HepG2 (cell line): ENCODE results near the gene CCDC28A. TPM values are rescaled to one million over a fixed set of nuclear protein-coding genes. Genes with fewer than 3 reads are reported as not detected.

Experiments
- ATAC-seq: fragments of 200-7000 bp; cut with Tn5 transposase; 3 replicates; pipeline ENCODE4 v1.9.1; 2020; ENCODE audit warnings: mild to moderate bottlenecking, moderate library complexity
- BruUV-seq: library from RNA; stranded (reverse); fragments of 400-500 nt; replicated peaks from 2 replicates; lab custom pipeline; 2021; lab: Mats Ljungman, UMichigan
- CTCF ChIA-PET: fragments of 300-600 bp; formaldehyde crosslinking; extraction: SDS; loops from one replicate; lab custom pipeline; 2021; ENCODE audit warnings: low total read pairs, inconsistent platforms, low intra/inter-chr PET ratio; lab: Yijun Ruan, JAX
- POLR2A ChIA-PET: fragments of 350-600 bp; sonication (Branson Sonifier 250); formaldehyde crosslinking; loops from one replicate; lab custom pipeline; 2020; ENCODE audit warnings: antibody characterized with exemption, inconsistent platforms; lab: Yijun Ruan, JAX
- DNase-seq: peaks from one replicate; pipeline ENCODE4 v3.0.0-alpha.2; 2015; ENCODE audit warnings: low spot score
- FAIRE-seq: peaks from 3 replicates; lab custom pipeline; 2011; peaks lifted over from hg19 to GRCh38; lab: Jason Lieb, UNC
- H2AFZ ChIP-seq: one replicate; pipeline ENCODE4 v1.6.1; 2011; ENCODE audit warnings: low read length, inconsistent platforms
- H3K27ac ChIP-seq: fragments of 300-600 bp; 3 replicates; pipeline ENCODE4 v1.8.0; 2011; ENCODE audit warnings: mixed run types, mild to moderate bottlenecking, mixed read lengths, low read length, inconsistent platforms; ENCODE audit not compliant: insufficient read depth; ENCODE audit errors: extremely low read length
- H3K27me3 ChIP-seq, 2 experiments: fragments of 200-600 bp in 1 of 2; 2 replicates in 1 of 2; 3 replicates in 1 of 2; pipeline versions ENCODE4 v1.6.0 to v1.8.0; 2011; ENCODE audit warnings: low read length in 2 of 2, mild to moderate bottlenecking in 2 of 2, moderate library complexity in 2 of 2, inconsistent platforms in 1 of 2; ENCODE audit not compliant: insufficient read depth in 2 of 2, control insufficient read depth in 1 of 2
- H3K36me3 ChIP-seq, 2 experiments: fragments of 200-600 bp in 1 of 2; replicated peaks in 1 of 2; 2 replicates in 1 of 2; 3 replicates in 1 of 2; pipeline versions ENCODE4 v1.5.1 to v1.8.0; 2011; ENCODE audit warnings: low read length in 2 of 2, inconsistent platforms in 1 of 2; ENCODE audit not compliant: insufficient read depth in 2 of 2, control insufficient read depth in 1 of 2
- H3K4me1 ChIP-seq: 2 replicates; pipeline ENCODE4 v1.5.1; 2012; ENCODE audit warnings: low read length, inconsistent platforms; ENCODE audit not compliant: insufficient read depth
- H3K4me2 ChIP-seq: 2 replicates; pipeline ENCODE4 v1.6.0; 2011; ENCODE audit warnings: low read depth, low read length, inconsistent platforms
- H3K4me3 ChIP-seq, 3 experiments: fragments of 200-600 bp in 1 of 3; sonication (generic), shearing (Covaris generic) in 1 of 3; replicated peaks in 1 of 3; 2 replicates each; pipeline ENCODE4 v1.5.1; 2011 to 2016; ENCODE audit warnings: low read length in 3 of 3, inconsistent platforms in 2 of 3, low read depth in 2 of 3, mild to moderate bottlenecking in 2 of 3, control low read depth in 1 of 3, mixed read lengths in 1 of 3; ENCODE audit not compliant: insufficient read depth in 1 of 3
- H3K79me2 ChIP-seq: one replicate; pipeline ENCODE4 v1.6.1; 2011; ENCODE audit warnings: low read length, inconsistent platforms; ENCODE audit not compliant: insufficient read depth
- H3K9ac ChIP-seq: 2 replicates; pipeline ENCODE4 v1.6.0; 2011; ENCODE audit warnings: mild to moderate bottlenecking, low read depth, low read length, inconsistent platforms; ENCODE audit not compliant: insufficient read depth
- H3K9me3 ChIP-seq: 2 replicates; pipeline ENCODE4 v1.5.1; 2012; ENCODE audit warnings: mild to moderate bottlenecking, low read length
- H4K20me1 ChIP-seq: 2 replicates; pipeline ENCODE4 v1.6.0; 2011; ENCODE audit warnings: inconsistent platforms, mild to moderate bottlenecking, low read length, moderate library complexity; ENCODE audit not compliant: insufficient read depth
- ATF7-NPFF ChIP-seq: sonication (generic); formaldehyde crosslinking; IDR thresholded peaks from 2 replicates; pipeline ENCODE4 v1.8.1; 2023; ENCODE audit warnings: mild to moderate bottlenecking, low read depth, missing genetic modification reagents, moderate library complexity
- BRCA1 ChIP-seq: sonication (generic); formaldehyde crosslinking; IDR thresholded peaks from 2 replicates; pipeline ENCODE4 v1.4.0; 2020; ENCODE audit warnings: missing genetic modification reagents
- E2F2 ChIP-seq: sonication (generic); formaldehyde crosslinking; IDR thresholded peaks from 2 replicates; pipeline ENCODE4 v1.4.0; 2020; ENCODE audit warnings: missing genetic modification reagents, borderline replicate concordance
- IRF9 ChIP-seq: sonication (generic); formaldehyde crosslinking; IDR thresholded peaks from 2 replicates; pipeline ENCODE4 v1.8.0; 2022; ENCODE audit warnings: missing genetic modification reagents, mild to moderate bottlenecking, borderline replicate concordance
- KIAA2018 ChIP-seq: sonication (generic); formaldehyde crosslinking; IDR thresholded peaks from 2 replicates; pipeline ENCODE4 v1.5.0; 2020; ENCODE audit warnings: mild to moderate bottlenecking, missing genetic modification reagents, borderline replicate concordance
- POLR2A ChIP-seq, 2 experiments: IDR thresholded peaks; 2 replicates each; pipeline ENCODE4 v1.6.1; 2011; ENCODE audit warnings: low read depth in 2 of 2, low read length in 2 of 2, mild to moderate bottlenecking in 1 of 2, moderate library complexity in 1 of 2; ENCODE audit not compliant: insufficient read depth in 1 of 2
- POLR2AphosphoS2 ChIP-seq: IDR thresholded peaks from 2 replicates; pipeline ENCODE4 v1.6.1; 2011; ENCODE audit warnings: low read depth, low read length, improper control_type of control experiment
- ZNF331 ChIP-seq: sonication (generic); formaldehyde crosslinking; IDR thresholded peaks from 2 replicates; pipeline ENCODE4 v1.4.0; 2020; ENCODE audit warnings: missing genetic modification reagents
- ZNF460 ChIP-seq: sonication (generic); formaldehyde crosslinking; IDR thresholded peaks from 2 replicates; pipeline ENCODE4 v1.5.1; 2020; ENCODE audit warnings: missing genetic modification reagents, mild to moderate bottlenecking, borderline replicate concordance
- WGBS: methylation state at CpG from one replicate; pipeline ENCODE4 v1.1.6; 2017; ENCODE audit warnings: low lambda C conversion rate; 5-methylcytosine and 5-hydroxymethylcytosine counted together
- in situ Hi-C: cut with HindIII; loops from 2 replicates; pipeline ENCODE4 v1.10.0; 2017; ENCODE audit warnings: low pct_unique_long_range_greater_than_20kb; ENCODE audit not compliant: extremely low pct_ligation_motif_present
- intact Hi-C: fragments of 100-400 bp; cut with micrococcal nuclease; formaldehyde crosslinking; loops from one replicate; pipeline ENCODE4 v1.10.0; 2022; ENCODE audit not compliant: unreplicated experiment
- polyA plus RNA-seq, 8 experiments: library from polyadenylated mRNA; depleted of rRNA in 3 of 8; stranded (reverse) in 7 of 8; unstranded in 1 of 8; fragments of >200 nt; fragmentation: Illumina TruSeq in 4 of 8; extraction: Trizol in 4 of 8; gene quantifications; 2 replicates each; pipeline versions ENCODE4 v1.2.1 to v1.2.3, GENCODE V29; 2011 to 2016; ENCODE audit warnings: low read depth in 4 of 8, missing spikeins in 1 of 8, mixed read lengths in 1 of 8; ENCODE audit not compliant: insufficient read depth in 1 of 8
- total RNA-seq, 5 experiments: library from RNA; depleted of rRNA; stranded (reverse); fragments of >200 nt; fragmentation: Illumina TruSeq; extraction: Trizol; gene quantifications; 2 replicates each; pipeline ENCODE4 v1.2.3, GENCODE V29; 2016; ENCODE audit warnings: low read depth in 1 of 5
- TF ChIP-seq, protein P1 (sequence below): IDR thresholded peaks from 2 replicates; pipeline ENCODE4 v1.6.1; 2016; ENCODE audit warnings: missing compliant biosample characterization, missing genetic modification reagents, borderline replicate concordance
- TF ChIP-seq, protein P2 (sequence below): sonication (generic); formaldehyde crosslinking; IDR thresholded peaks from 2 replicates; pipeline ENCODE4 v1.9.0; 2021; ENCODE audit warnings: missing genetic modification reagents, mild to moderate bottlenecking, borderline replicate concordance

The CCDC28A gene
- total and polyA plus RNA-seq, 2 of the 13 experiments (the other 11 are each of a cell fraction or from before 2014, with no cell fraction given): 15.8 TPM

DNA sequence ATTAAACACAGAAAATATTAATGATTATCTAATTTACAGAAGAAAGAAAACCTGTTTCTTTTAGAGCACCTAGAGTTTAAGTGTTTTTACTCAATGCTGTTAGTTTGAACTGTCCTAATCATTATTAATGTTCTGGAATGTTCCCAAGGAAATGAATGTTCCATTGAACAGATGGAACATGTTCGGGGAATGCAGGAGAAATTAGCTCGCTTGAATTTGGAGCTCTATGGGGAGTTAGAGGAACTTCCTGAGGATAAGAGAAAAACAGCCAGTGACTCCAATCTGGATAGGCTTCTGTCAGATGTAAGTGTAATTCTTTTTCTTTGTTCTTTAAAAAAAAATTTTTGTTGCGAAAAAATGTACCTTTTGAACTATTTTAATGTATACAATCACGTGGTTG, 11.5 kb downstream of the CCDC28A start:
- Histone ChIP-seq H3K4me2 (no peak overlapping the region), H3K4me1 (no peaks in the 10 kb centered on the region), H3K9me3 (no peaks in the 10 kb centered on the region), H3K27ac (no peak overlapping the region), H3K36me3 (peaks cover 3 to 10% of the 10 kb centered on the region in 2 experiments; a peak in 4 of 5 replicates), H4K20me1 (no peaks in the 10 kb centered on the region), H2AFZ (no peak overlapping the region), H3K27me3 (no peaks in the 10 kb centered on the region), H3K79me2 (no peaks in the 10 kb centered on the region), H3K9ac (no peak overlapping the region), H3K4me3 (no peak overlapping the region)
- ATAC-seq: no peak
- DNase-seq: no peak
- WGBS: 92% methylated on average over 4 of the region's 4 CpGs
- ChIA-PET POLR2A (no interaction called here), CTCF (no interaction called here)
- no TSS peak for BruUV-seq
- intact Hi-C loops (no loop called here), in situ Hi-C loops (no loop called here)
- no peak for FAIRE-seq
- TF ChIP-seq ZNF460 (no peak), BRCA1 (no peak), KIAA2018 (CRISPR knock-in tag) (no peak), POLR2AphosphoS2 (no peak), POLR2A (IDR thresholded peaks at IDR 0.05; ENCODE audit: insufficient read depth in 1 of 2, low read depth in 2 of 2, low read length in 2 of 2) (no peak), ZNF331 (CRISPR knock-in tag) (no peak), E2F2 (CRISPR knock-in tag) (no peak), IRF9 (no peak), ATF7-NPFF (CRISPR knock-in tag) (no peak)
- TF ChIP-seq, protein P1, sequence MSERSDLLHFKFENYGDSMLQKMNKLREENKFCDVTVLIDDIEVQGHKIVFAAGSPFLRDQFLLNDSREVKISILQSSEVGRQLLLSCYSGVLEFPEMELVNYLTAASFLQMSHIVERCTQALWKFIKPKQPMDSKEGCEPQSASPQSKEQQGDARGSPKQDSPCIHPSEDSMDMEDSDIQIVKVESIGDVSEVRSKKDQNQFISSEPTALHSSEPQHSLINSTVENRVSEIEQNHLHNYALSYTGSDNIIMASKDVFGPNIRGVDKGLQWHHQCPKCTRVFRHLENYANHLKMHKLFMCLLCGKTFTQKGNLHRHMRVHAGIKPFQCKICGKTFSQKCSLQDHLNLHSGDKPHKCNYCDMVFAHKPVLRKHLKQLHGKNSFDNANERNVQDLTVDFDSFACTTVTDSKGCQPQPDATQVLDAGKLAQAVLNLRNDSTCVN: no peak
- TF ChIP-seq, protein P2, sequence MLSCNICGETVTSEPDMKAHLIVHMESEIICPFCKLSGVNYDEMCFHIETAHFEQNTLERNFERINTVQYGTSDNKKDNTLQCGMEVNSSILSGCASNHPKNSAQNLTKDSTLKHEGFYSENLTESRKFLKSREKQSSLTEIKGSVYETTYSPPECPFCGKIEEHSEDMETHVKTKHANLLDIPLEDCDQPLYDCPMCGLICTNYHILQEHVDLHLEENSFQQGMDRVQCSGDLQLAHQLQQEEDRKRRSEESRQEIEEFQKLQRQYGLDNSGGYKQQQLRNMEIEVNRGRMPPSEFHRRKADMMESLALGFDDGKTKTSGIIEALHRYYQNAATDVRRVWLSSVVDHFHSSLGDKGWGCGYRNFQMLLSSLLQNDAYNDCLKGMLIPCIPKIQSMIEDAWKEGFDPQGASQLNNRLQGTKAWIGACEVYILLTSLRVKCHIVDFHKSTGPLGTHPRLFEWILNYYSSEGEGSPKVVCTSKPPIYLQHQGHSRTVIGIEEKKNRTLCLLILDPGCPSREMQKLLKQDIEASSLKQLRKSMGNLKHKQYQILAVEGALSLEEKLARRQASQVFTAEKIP (CRISPR knock-in tag): no peak
